GM10266 (cell line): ENCODE measurements around the gene BUD23.
"Not testable (repeated sequence)": the region's sequence is repeated elsewhere in the genome, so short reads cannot be mapped to it uniquely, and the experiment has no call there.

Experiments
- DNase-seq: peaks from one replicate; pipeline ENCODE4 v3.0.0; 2012; ENCODE audit errors: extremely low spot score
- CTCF ChIP-seq: IDR thresholded peaks from 2 replicates; pipeline ENCODE4 v1.5.1; 2012; ENCODE audit warnings: mild to moderate bottlenecking, low read depth; ENCODE audit not compliant: control insufficient read depth, insufficient read depth; ENCODE audit errors: missing control alignments

BUD23 gene

GRCh38 chr7:73652541-73652949 is 30.9 kb upstream of the BUD23 start:
- no peak for TF ChIP-seq CTCF
- no peak for DNase-seq

- DNase-seq = not testable (repeated sequence)
These were observed 28.1 kb upstream of the BUD23 start for GRCh38 chr7:73655309-73655708.

GRCh38 chr7:73659983-73660382 is 23.4 kb upstream of the BUD23 start:
- no peak for TF ChIP-seq CTCF
- DNase-seq = no peak

GRCh38 chr7:73660594-73660993 is 22.8 kb upstream of the BUD23 start:
- not testable (repeated sequence) for DNase-seq

- no peak for DNase-seq
- TF ChIP-seq CTCF = no peak
These were observed 20.4 kb upstream of the BUD23 start for GRCh38 chr7:73663033-73663432.

GRCh38 chr7:73667344-73668102 is 15.9 kb upstream of the BUD23 start, which contains the start of gene VPS37D:
TSS of gene VPS37D (plus strand) at chr7:73667831. CDS start at chr7:73667959, 128 bp downstream.
- TF ChIP-seq CTCF = peak; percentile 98
- DNase-seq = peak; percentile 99

GRCh38 chr7:73668103-73668885 is 15.1 kb upstream of the BUD23 start:
- DNase-seq = peak; percentile 52
- no peak for TF ChIP-seq CTCF

- TF ChIP-seq CTCF = no peak
- DNase-seq = peak; percentile 42
These were observed 14.5 kb upstream of the BUD23 start for GRCh38 chr7:73668886-73669230.
